Activated CD4-positive, CD25-positive, alpha-beta regulatory T cell treated with anti-CD3 and anti-CD28 coated beads, Interleukin-2, amount 50 U/mL, for 16 hours (primary cell): ENCODE measurements around the gene HDAC9.

ENCODE experiments used
- DNase-seq: peaks from one replicate; pipeline ENCODE4 v3.0.0-alpha.2; 2020; ENCODE audit warnings: low read depth, low spot score

HDAC9 gene

GRCh38 chr7:18553605-18554003 is 58.1 kb downstream of the HDAC9 start:
- DNase-seq: no peak

GRCh38 chr7:18555120-18555519 is 59.6 kb downstream of the HDAC9 start:
- no peak for DNase-seq

GRCh38 chr7:18555968-18556367 is 60.4 kb downstream of the HDAC9 start:
- no peak for DNase-seq

GRCh38 chr7:18558503-18558902 is 63.0 kb downstream of the HDAC9 start:
- DNase-seq: no peak

GRCh38 chr7:18558910-18559309 is 63.4 kb downstream of the HDAC9 start:
- DNase-seq: no peak

GRCh38 chr7:18559756-18560155 is 64.2 kb downstream of the HDAC9 start:
- no peak for DNase-seq

- DNase-seq: no peak
Measured at GRCh38 chr7:18564779-18565178, 69.2 kb downstream of the HDAC9 start.

GRCh38 chr7:18565337-18565736 is 69.8 kb downstream of the HDAC9 start:
- DNase-seq: no peak

- DNase-seq: no peak
Measured at GRCh38 chr7:18566205-18566604, 70.7 kb downstream of the HDAC9 start.

- DNase-seq: no peak
Measured at GRCh38 chr7:18566829-18567228, 71.3 kb downstream of the HDAC9 start.

- no peak for DNase-seq
Measured at GRCh38 chr7:18570441-18570840, 74.9 kb downstream of the HDAC9 start.

- DNase-seq: no peak
Measured at GRCh38 chr7:18570890-18571478, 75.4 kb downstream of the HDAC9 start.

- DNase-seq: no peak
Measured at GRCh38 chr7:18572154-18572553, 76.6 kb downstream of the HDAC9 start.

GRCh38 chr7:18572885-18573284 is 77.3 kb downstream of the HDAC9 start:
- no peak for DNase-seq

GRCh38 chr7:18573410-18574234 is 78.1 kb downstream of the HDAC9 start:
- no peak for DNase-seq

GRCh38 chr7:18574235-18574540 is 78.6 kb downstream of the HDAC9 start:
- DNase-seq: no peak

- no peak for DNase-seq
Measured at GRCh38 chr7:18574676-18575075, 79.1 kb downstream of the HDAC9 start.

GRCh38 chr7:18575622-18576572 is 80.3 kb downstream of the HDAC9 start:
- DNase-seq: no peak

GRCh38 chr7:18577096-18577771 is 81.7 kb downstream of the HDAC9 start:
- DNase-seq: no peak

GRCh38 chr7:18579698-18580097 is 84.1 kb downstream of the HDAC9 start:
- DNase-seq: no peak

GRCh38 chr7:18580950-18581349 is 85.4 kb downstream of the HDAC9 start:
- no peak for DNase-seq

GRCh38 chr7:18583305-18583704 is 87.8 kb downstream of the HDAC9 start:
- DNase-seq: no peak
